GM21825 (cell line): ENCODE measurements around the gene CYB5RL.
"Not testable (repeated sequence)": the region's sequence is repeated elsewhere in the genome, so short reads cannot be mapped to it uniquely, and the experiment has no call there.

ENCODE experiments used
- ATAC-seq: cut with Tn5 transposase; IDR thresholded peaks from one replicate; pipeline ENCODE4 v1.9.1; 2021; ENCODE audit warnings: mild to moderate bottlenecking, moderate library complexity; ENCODE audit not compliant: unreplicated experiment

Gene CYB5RL

GRCh38 chr1:54191525-54191924 is 8.3 kb downstream of the CYB5RL start:
- no peak for ATAC-seq

- ATAC-seq = no peak
These were observed 9.3 kb downstream of the CYB5RL start for GRCh38 chr1:54190526-54190925.

- ATAC-seq = no peak
These were observed 11.5 kb downstream of the CYB5RL start for GRCh38 chr1:54188291-54188690.

GRCh38 chr1:54186056-54186455 is 13.8 kb downstream of the CYB5RL start:
- no peak for ATAC-seq

- no peak for ATAC-seq
These were observed 19.0 kb downstream of the CYB5RL start for GRCh38 chr1:54180701-54181360.

GRCh38 chr1:54178296-54179070 is 21.3 kb downstream of the CYB5RL start:
- ATAC-seq = no peak

GRCh38 chr1:54177726-54178125 is 22.1 kb downstream of the CYB5RL start:
- ATAC-seq = no peak

- ATAC-seq = no peak
These were observed 23.1 kb downstream of the CYB5RL start for GRCh38 chr1:54176621-54177327.

- ATAC-seq = no peak
These were observed 25.7 kb downstream of the CYB5RL start for GRCh38 chr1:54174106-54174505.

GRCh38 chr1:54173681-54174080 is 26.1 kb downstream of the CYB5RL start:
- ATAC-seq = no peak

- no peak for ATAC-seq
These were observed 26.9 kb downstream of the CYB5RL start for GRCh38 chr1:54172614-54173599.

- no peak for ATAC-seq
These were observed 28.2 kb downstream of the CYB5RL start for GRCh38 chr1:54171606-54172005.

GRCh38 chr1:54171016-54171415 is 28.8 kb downstream of the CYB5RL start:
- no peak for ATAC-seq

GRCh38 chr1:54169068-54169467 is 30.8 kb downstream of the CYB5RL start:
- ATAC-seq = no peak

GRCh38 chr1:54168206-54168965 is 31.4 kb downstream of the CYB5RL start:
- no peak for ATAC-seq

- ATAC-seq = no peak
These were observed 32.2 kb downstream of the CYB5RL start for GRCh38 chr1:54167422-54168139.

- ATAC-seq = not testable (repeated sequence)
These were observed 33.5 kb downstream of the CYB5RL start for GRCh38 chr1:54166357-54166756.

- ATAC-seq = no peak
These were observed 34.7 kb downstream of the CYB5RL start for GRCh38 chr1:54165146-54165545.

- no peak for ATAC-seq
These were observed 36.3 kb downstream of the CYB5RL start for GRCh38 chr1:54163573-54163972.
